ENCODE data around the gene HOXC9.

GRCh38 chr12:53958128-53958527 lies 41.8 kb upstream of the HOXC9 start:
- TF ChIP-seq CTCF (IDR thresholded peaks at IDR 0.05) (no peak), POLR2A (IDR thresholded peaks at IDR 0.05) (no peak)
